Liver (tissue), 9 donors: ENCODE measurements around the gene DENND6A. TPM values are rescaled to one million over a fixed set of nuclear protein-coding genes. Genes with fewer than 3 reads are reported as not detected.

Experiments
- DNase-seq: peaks from one replicate; pipeline ENCODE4 v3.0.0-alpha.2; 2017; ENCODE audit warnings: low spot score
- H3K27ac ChIP-seq, 2 donors: one replicate each; pipeline ENCODE4 v1.7.0; 2013; ENCODE audit warnings: inconsistent platforms in 2 of 2, low read length in 2 of 2, control low read depth in 1 of 2, low read depth in 1 of 2, mild to moderate bottlenecking in 1 of 2
- H3K27me3 ChIP-seq, 4 donors: one replicate each; pipeline versions ENCODE4 v1.6.1 to v1.7.0; 2013; ENCODE audit warnings: low read length in 3 of 4, inconsistent platforms in 1 of 4, mild to moderate bottlenecking in 1 of 4, moderate library complexity in 1 of 4; ENCODE audit not compliant: control insufficient read depth in 4 of 4, insufficient read depth in 4 of 4
- H3K36me3 ChIP-seq, 4 donors: one replicate each; pipeline versions ENCODE4 v1.6.1 to v1.7.0; 2013; ENCODE audit warnings: low read length in 3 of 4, mild to moderate bottlenecking in 3 of 4, low read depth in 1 of 4, moderate library complexity in 1 of 4; ENCODE audit not compliant: control insufficient read depth in 4 of 4, insufficient read depth in 3 of 4
- H3K4me1 ChIP-seq, 4 donors: one replicate each; pipeline versions ENCODE4 v1.6.1 to v1.7.0; 2013; ENCODE audit warnings: low read length in 3 of 4, mild to moderate bottlenecking in 3 of 4, moderate library complexity in 1 of 4; ENCODE audit not compliant: control insufficient read depth in 4 of 4, insufficient read depth in 4 of 4
- H3K4me3 ChIP-seq, 3 donors: one replicate each; pipeline versions ENCODE4 v1.6.1 to v1.7.0; 2013; ENCODE audit warnings: low read length in 3 of 3, control low read depth in 1 of 3, low read depth in 1 of 3, mild to moderate bottlenecking in 1 of 3
- H3K9ac ChIP-seq, 2 donors: one replicate each; pipeline ENCODE4 v1.7.0; 2013; ENCODE audit warnings: low read length in 2 of 2, mild to moderate bottlenecking in 2 of 2, moderate library complexity in 2 of 2, control low read depth in 1 of 2, low read depth in 1 of 2
- H3K9me3 ChIP-seq, 4 donors: one replicate each; pipeline versions ENCODE4 v1.6.1 to v1.7.0; 2013; ENCODE audit warnings: low read length in 3 of 4; ENCODE audit not compliant: control insufficient read depth in 4 of 4
- CTCF ChIP-seq: fragments of 150-350 bp; IDR thresholded peaks from 2 replicates; pipeline ENCODE4 v1.5.1; 2017; ENCODE audit warnings: improper control_type of control experiment, low read depth, low read length; ENCODE audit not compliant: missing input control
- EGR1 ChIP-seq, 2 donors: IDR thresholded peaks; 2 replicates each; pipeline ENCODE4 v1.6.1; 2016 to 2018; ENCODE audit warnings: antibody characterized with exemption in 2 of 2, low read depth in 2 of 2
- FOXA1 ChIP-seq: IDR thresholded peaks from 2 replicates; pipeline ENCODE4 v1.6.1; 2016; ENCODE audit warnings: antibody characterized with exemption
- FOXA2 ChIP-seq: IDR thresholded peaks from 2 replicates; pipeline ENCODE4 v1.6.1; 2016; ENCODE audit warnings: antibody characterized with exemption
- GABPA ChIP-seq, 2 donors: IDR thresholded peaks in 1 of 2; conservative IDR thresholded peaks in 1 of 2; 2 replicates each; pipeline ENCODE4 v1.6.1; 2016; ENCODE audit warnings: antibody characterized with exemption in 2 of 2, mild to moderate bottlenecking in 1 of 2, moderate library complexity in 1 of 2
- HNF4A ChIP-seq, 2 donors: conservative IDR thresholded peaks; 2 replicates each; pipeline ENCODE4 v1.6.1; 2016; ENCODE audit warnings: antibody characterized with exemption in 2 of 2, mild to moderate bottlenecking in 2 of 2
- HNF4G ChIP-seq: IDR thresholded peaks from 2 replicates; pipeline ENCODE4 v1.6.1; 2016; ENCODE audit warnings: antibody characterized with exemption
- JUND ChIP-seq, 2 donors: IDR thresholded peaks; 2 replicates each; pipeline ENCODE4 v1.6.1; 2016; ENCODE audit warnings: antibody characterized with exemption in 2 of 2
- MAX ChIP-seq: IDR thresholded peaks from 2 replicates; pipeline ENCODE4 v1.6.1; 2016; ENCODE audit warnings: antibody characterized with exemption
- NR2F2 ChIP-seq: IDR thresholded peaks from 2 replicates; pipeline ENCODE4 v1.6.1; 2016; ENCODE audit warnings: antibody characterized with exemption
- RAD21 ChIP-seq, 2 donors: IDR thresholded peaks; 2 replicates each; pipeline ENCODE4 v1.6.1; 2016; ENCODE audit warnings: antibody characterized with exemption in 2 of 2, mild to moderate bottlenecking in 2 of 2
- RXRA ChIP-seq, 2 donors: IDR thresholded peaks; 2 replicates each; pipeline ENCODE4 v1.6.1; 2017 to 2018; ENCODE audit warnings: antibody characterized with exemption in 2 of 2, mild to moderate bottlenecking in 1 of 2
- SP1 ChIP-seq: IDR thresholded peaks from 2 replicates; pipeline ENCODE4 v1.6.1; 2018; ENCODE audit warnings: antibody characterized with exemption, mild to moderate bottlenecking
- YY1 ChIP-seq: IDR thresholded peaks from 2 replicates; pipeline ENCODE4 v1.6.1; 2016; ENCODE audit warnings: antibody characterized with exemption, mild to moderate bottlenecking
- WGBS: extraction: QIAGEN DNeasy Blood & Tissue Kit; methylation state at CpG from one replicate; pipeline ENCODE4 v1.1.7; 2013; 5-methylcytosine and 5-hydroxymethylcytosine counted together
- polyA plus RNA-seq, 2 donors: library from polyadenylated mRNA; stranded (reverse) in 1 of 2; unstranded in 1 of 2; fragments of 200-250 nt in 1 of 2; fragments of >200 nt in 1 of 2; fragmentation: Nextera tagmentation in 1 of 2; extraction: Ambion mirVana in 1 of 2; gene quantifications; one replicate each; pipeline versions ENCODE4 v1.2.1 to v1.2.3, GENCODE V29; 2013 to 2015
- total RNA-seq, 2 donors: library from RNA; depleted of rRNA; stranded (reverse); fragments of >200 nt; gene quantifications; one replicate each; pipeline ENCODE4 v1.2.3, GENCODE V29; 2014
- TF ChIP-seq, protein P1 (sequence below): IDR thresholded peaks from 2 replicates; pipeline ENCODE4 v1.6.1; 2016; ENCODE audit warnings: antibody characterized with exemption
- TF ChIP-seq, protein P2 (sequence below): IDR thresholded peaks from 2 replicates; pipeline ENCODE4 v1.6.1; 2016; ENCODE audit warnings: antibody characterized with exemption
- TF ChIP-seq, protein P3 (sequence below): IDR thresholded peaks from 2 replicates; pipeline ENCODE4 v1.6.1; 2016; ENCODE audit warnings: antibody characterized with exemption, mild to moderate bottlenecking
- donor health status: healthy.
- donor health status: healthy.
- donor health status: healthy.
- donor health status: healthy.
- donor health status: healthy.

DENND6A gene
- total and polyA plus RNA-seq, 4 donors = 3.1 to 12.2 (median 8.1) TPM

GRCh38 chr3:57598765-57599360 is 94.0 kb downstream of the DENND6A start:
- no peak for DNase-seq
- Histone ChIP-seq H3K9ac (peak overlapping the region in 1 of 2 donors; percentile 52), H3K27ac (peak overlapping the region; percentile 96 to 97)

More at GRCh38 chr3:57598765-57599360, 94.0 kb downstream of the DENND6A start:
- peaks cover 0 to 3% (median 0%) of the 10 kb centered on the region in 4 donors for H3K36me3 ChIP-seq
- H3K9me3 ChIP-seq = no peaks in the 10 kb centered on the region
- peak overlapping the region; percentile 34 to 89 (median 65) for H3K4me3 ChIP-seq
- H3K27me3 ChIP-seq = no peaks in the 10 kb centered on the region
- peaks cover 0 to 28% (median 16%) of the 10 kb centered on the region in 4 donors for H3K4me1 ChIP-seq
- WGBS = 69% methylated on average over 5 of the region's 5 CpGs
- no peak for TF ChIP-seq HNF4A (conservative IDR thresholded peaks at IDR 0.05)
- no peak for TF ChIP-seq FOXA1
- TF ChIP-seq GABPA (IDR thresholded peaks at IDR 0.05 in 1 of 2, conservative IDR thresholded peaks at IDR 0.05 in 1 of 2) = no peak
- no peak for TF ChIP-seq SP1
- TF ChIP-seq NR2F2 = no peak
- TF ChIP-seq, protein P1, sequence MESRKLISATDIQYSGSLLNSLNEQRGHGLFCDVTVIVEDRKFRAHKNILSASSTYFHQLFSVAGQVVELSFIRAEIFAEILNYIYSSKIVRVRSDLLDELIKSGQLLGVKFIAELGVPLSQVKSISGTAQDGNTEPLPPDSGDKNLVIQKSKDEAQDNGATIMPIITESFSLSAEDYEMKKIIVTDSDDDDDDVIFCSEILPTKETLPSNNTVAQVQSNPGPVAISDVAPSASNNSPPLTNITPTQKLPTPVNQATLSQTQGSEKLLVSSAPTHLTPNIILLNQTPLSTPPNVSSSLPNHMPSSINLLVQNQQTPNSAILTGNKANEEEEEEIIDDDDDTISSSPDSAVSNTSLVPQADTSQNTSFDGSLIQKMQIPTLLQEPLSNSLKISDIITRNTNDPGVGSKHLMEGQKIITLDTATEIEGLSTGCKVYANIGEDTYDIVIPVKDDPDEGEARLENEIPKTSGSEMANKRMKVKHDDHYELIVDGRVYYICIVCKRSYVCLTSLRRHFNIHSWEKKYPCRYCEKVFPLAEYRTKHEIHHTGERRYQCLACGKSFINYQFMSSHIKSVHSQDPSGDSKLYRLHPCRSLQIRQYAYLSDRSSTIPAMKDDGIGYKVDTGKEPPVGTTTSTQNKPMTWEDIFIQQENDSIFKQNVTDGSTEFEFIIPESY = no peak
- TF ChIP-seq HNF4G = no peak
- TF ChIP-seq, protein P2, sequence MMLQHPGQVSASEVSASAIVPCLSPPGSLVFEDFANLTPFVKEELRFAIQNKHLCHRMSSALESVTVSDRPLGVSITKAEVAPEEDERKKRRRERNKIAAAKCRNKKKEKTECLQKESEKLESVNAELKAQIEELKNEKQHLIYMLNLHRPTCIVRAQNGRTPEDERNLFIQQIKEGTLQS = no peak
- no peak for TF ChIP-seq CTCF
- no peak for TF ChIP-seq YY1
- no peak for TF ChIP-seq RXRA (IDR thresholded peaks at IDR 0.05)
- TF ChIP-seq, protein P3, sequence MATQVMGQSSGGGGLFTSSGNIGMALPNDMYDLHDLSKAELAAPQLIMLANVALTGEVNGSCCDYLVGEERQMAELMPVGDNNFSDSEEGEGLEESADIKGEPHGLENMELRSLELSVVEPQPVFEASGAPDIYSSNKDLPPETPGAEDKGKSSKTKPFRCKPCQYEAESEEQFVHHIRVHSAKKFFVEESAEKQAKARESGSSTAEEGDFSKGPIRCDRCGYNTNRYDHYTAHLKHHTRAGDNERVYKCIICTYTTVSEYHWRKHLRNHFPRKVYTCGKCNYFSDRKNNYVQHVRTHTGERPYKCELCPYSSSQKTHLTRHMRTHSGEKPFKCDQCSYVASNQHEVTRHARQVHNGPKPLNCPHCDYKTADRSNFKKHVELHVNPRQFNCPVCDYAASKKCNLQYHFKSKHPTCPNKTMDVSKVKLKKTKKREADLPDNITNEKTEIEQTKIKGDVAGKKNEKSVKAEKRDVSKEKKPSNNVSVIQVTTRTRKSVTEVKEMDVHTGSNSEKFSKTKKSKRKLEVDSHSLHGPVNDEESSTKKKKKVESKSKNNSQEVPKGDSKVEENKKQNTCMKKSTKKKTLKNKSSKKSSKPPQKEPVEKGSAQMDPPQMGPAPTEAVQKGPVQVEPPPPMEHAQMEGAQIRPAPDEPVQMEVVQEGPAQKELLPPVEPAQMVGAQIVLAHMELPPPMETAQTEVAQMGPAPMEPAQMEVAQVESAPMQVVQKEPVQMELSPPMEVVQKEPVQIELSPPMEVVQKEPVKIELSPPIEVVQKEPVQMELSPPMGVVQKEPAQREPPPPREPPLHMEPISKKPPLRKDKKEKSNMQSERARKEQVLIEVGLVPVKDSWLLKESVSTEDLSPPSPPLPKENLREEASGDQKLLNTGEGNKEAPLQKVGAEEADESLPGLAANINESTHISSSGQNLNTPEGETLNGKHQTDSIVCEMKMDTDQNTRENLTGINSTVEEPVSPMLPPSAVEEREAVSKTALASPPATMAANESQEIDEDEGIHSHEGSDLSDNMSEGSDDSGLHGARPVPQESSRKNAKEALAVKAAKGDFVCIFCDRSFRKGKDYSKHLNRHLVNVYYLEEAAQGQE = no peak
- no peak for TF ChIP-seq MAX
- no peak for TF ChIP-seq RAD21 (IDR thresholded peaks at IDR 0.05)
- no peak for TF ChIP-seq EGR1 (IDR thresholded peaks at IDR 0.05; ENCODE audit: low read depth in 2 of 2)
- no peak for TF ChIP-seq JUND (IDR thresholded peaks at IDR 0.05)
- TF ChIP-seq FOXA2 = no peak
